Mucosa of descending colon (tissue), 3 donors: ENCODE measurements around the gene USF1. TPM values are rescaled to one million over a fixed set of nuclear protein-coding genes. Genes with fewer than 3 reads are reported as not detected.
"Not testable (repeated sequence)": the region's sequence is repeated elsewhere in the genome, so short reads cannot be mapped to it uniquely, and the experiment has no call there.

ENCODE experiments used
- ATAC-seq: fragments of 200-7000 bp; cut with Tn5 transposase; one replicate; pipeline ENCODE4 v1.9.1; 2020; ENCODE audit warnings: mild to moderate bottlenecking, moderate library complexity
- DNase-seq, 3 donors: peaks; one replicate each; pipeline ENCODE4 v3.0.0-alpha.2; 2020
- H3K36me3 ChIP-seq: fragments of 200-600 bp; one replicate; pipeline ENCODE4 v1.8.0; 2021; ENCODE audit warnings: low read depth, mild to moderate bottlenecking
- H3K4me1 ChIP-seq: fragments of 200-600 bp; one replicate; pipeline ENCODE4 v1.8.0; 2021; ENCODE audit warnings: low read depth, mild to moderate bottlenecking
- H3K4me3 ChIP-seq: fragments of 200-600 bp; one replicate; pipeline ENCODE4 v1.8.0; 2021; ENCODE audit warnings: mild to moderate bottlenecking
- H3K9me3 ChIP-seq: fragments of 200-600 bp; one replicate; pipeline ENCODE4 v1.8.0; 2021; ENCODE audit warnings: mild to moderate bottlenecking
- CTCF ChIP-seq: fragments of 200-600 bp; IDR thresholded peaks from one replicate; pipeline ENCODE4 v1.8.0; 2022; ENCODE audit warnings: antibody characterized with exemption, mild to moderate bottlenecking
- intact Hi-C, 2 donors: fragments of 100-400 bp; cut with DNase I in 1 of 2; cut with micrococcal nuclease in 1 of 2; formaldehyde crosslinking; loops; one replicate each; pipeline versions ENCODE4 v1.11.0 to v1.11.1; 2022; cut with DNase I, micrococcal nuclease
- total RNA-seq, 3 donors: library from RNA; stranded (reverse); fragmentation: NEBNext Ultra II Directional in 2 of 3; extraction: Animal tissue kit (Norgen Biotek cat#: 25700) in 2 of 3; gene quantifications; one replicate each; pipeline versions ENCODE4 v1.2.1 to v1.2.4, GENCODE V29; 2021 to 2023
- donor health status: DM: no; HTN: no; CAD: no; lungs with moderate emphysema.
- donor health status: DM: no; HTN: no; CAD: no.
- donor health status: DM: no; HTN: yes; CAD: no.

The USF1 gene
- total RNA-seq, 3 donors from 2014 or later = 66.8 to 80.5 (median 71.7) TPM

GRCh38 chr1:161066694-161067093 is 20.9 kb upstream of the USF1 start:
- TF ChIP-seq CTCF = no peak
- Histone ChIP-seq H3K4me1 (no peaks in the 10 kb centered on the region), H3K4me3 (no peak overlapping the region), H3K9me3 (no peaks in the 10 kb centered on the region), H3K36me3 (no peaks in the 10 kb centered on the region)
- no peak for DNase-seq
- intact Hi-C loops = no loop called here
- ATAC-seq = no peak

GRCh38 chr1:161065681-161066080 is 19.9 kb upstream of the USF1 start:
- H3K4me3 ChIP-seq, DNase-seq, H3K4me1 ChIP-seq, H3K9me3 ChIP-seq, intact Hi-C loops, ATAC-seq, H3K36me3 ChIP-seq: not testable (repeated sequence)

GRCh38 chr1:161063936-161064335 is 18.2 kb upstream of the USF1 start:
- DNase-seq, H3K4me3 ChIP-seq, H3K4me1 ChIP-seq, H3K9me3 ChIP-seq, H3K36me3 ChIP-seq, intact Hi-C loops, ATAC-seq: not testable (repeated sequence)

GRCh38 chr1:161061419-161061818 is 15.6 kb upstream of the USF1 start:
- ATAC-seq (no peak), DNase-seq (no peak)
- TF ChIP-seq CTCF = no peak
- no peak overlapping the region for H3K4me3 ChIP-seq
- H3K4me1 ChIP-seq = peaks cover 3% of the 10 kb centered on the region
- H3K9me3 ChIP-seq = no peaks in the 10 kb centered on the region
- intact Hi-C loops = no loop called here
- no peaks in the 10 kb centered on the region for H3K36me3 ChIP-seq

- DNase-seq (no peak), ATAC-seq (no peak)
- no peaks in the 10 kb centered on the region for H3K9me3 ChIP-seq
- TF ChIP-seq CTCF = no peak
- no peak overlapping the region for H3K4me3 ChIP-seq
- intact Hi-C loops = no loop called here
- H3K4me1 ChIP-seq = peaks cover 3% of the 10 kb centered on the region
- no peaks in the 10 kb centered on the region for H3K36me3 ChIP-seq
Measured at GRCh38 chr1:161059293-161059692, 13.5 kb upstream of the USF1 start.

- no peaks in the 10 kb centered on the region for H3K9me3 ChIP-seq
- H3K36me3 ChIP-seq = no peaks in the 10 kb centered on the region
- intact Hi-C loops = no loop called here
- no peak for TF ChIP-seq CTCF
- no peak for ATAC-seq
- peaks cover 3% of the 10 kb centered on the region for H3K4me1 ChIP-seq
- no peak for DNase-seq
- no peak overlapping the region for H3K4me3 ChIP-seq
Measured at GRCh38 chr1:161054805-161055204, 9.0 kb upstream of the USF1 start.

- no peak for TF ChIP-seq CTCF
- H3K9me3 ChIP-seq = peaks cover 2% of the 10 kb centered on the region
- no peak for DNase-seq
- H3K4me1 ChIP-seq = no peaks in the 10 kb centered on the region
- H3K4me3 ChIP-seq = no peak overlapping the region
- no peak for ATAC-seq
- intact Hi-C loops = no loop called here
- H3K36me3 ChIP-seq = no peaks in the 10 kb centered on the region
Measured at GRCh38 chr1:161054232-161054631, 8.5 kb upstream of the USF1 start.
